SK-N-SH (cell line): ENCODE results near the gene ANKS1B.

ENCODE experiments used
- CTCF ChIP-seq: fragments of 200-600 bp; sonication (generic); IDR thresholded peaks from 2 replicates; pipeline ENCODE4 v1.6.1; 2017; ENCODE audit warnings: antibody characterized with exemption, mild to moderate bottlenecking, moderate library complexity
- ELF1 ChIP-seq: IDR thresholded peaks from 2 replicates; pipeline ENCODE4 v1.4.0; 2012
- EZH2phosphoT487 ChIP-seq: fragments of 200-600 bp; sonication (generic); IDR thresholded peaks from 2 replicates; pipeline ENCODE4 v1.6.1; 2017; ENCODE audit warnings: low read depth, mixed run types, mild to moderate bottlenecking, antibody characterized with exemption, moderate library complexity, borderline replicate concordance
- GABPA ChIP-seq: IDR thresholded peaks from 2 replicates; pipeline ENCODE4 v1.4.0; 2012; ENCODE audit warnings: low read depth, mild to moderate bottlenecking
- MAX ChIP-seq: IDR thresholded peaks from 2 replicates; pipeline ENCODE4 v1.4.0; 2012; ENCODE audit warnings: low read depth
- MXI1 ChIP-seq: IDR thresholded peaks from 2 replicates; pipeline ENCODE4 v1.6.1; 2012; ENCODE audit warnings: mild to moderate bottlenecking, low read depth, low read length, improper control_type of control experiment
- NRF1 ChIP-seq: IDR thresholded peaks from 2 replicates; pipeline ENCODE4 v1.6.1; 2012; ENCODE audit warnings: low read depth, mild to moderate bottlenecking, low read length
- POLR2AphosphoS5 ChIP-seq: IDR thresholded peaks from 2 replicates; pipeline ENCODE4 v1.6.1; 2012; ENCODE audit warnings: low read depth, low read length
- REST ChIP-seq: IDR thresholded peaks from 2 replicates; pipeline ENCODE4 v1.6.1; 2012; ENCODE audit warnings: mild to moderate bottlenecking, low read depth, low read length, moderate library complexity
- USF2 ChIP-seq: fragments of 150-350 bp; IDR thresholded peaks from 2 replicates; pipeline ENCODE4 v1.6.1; 2017; ENCODE audit warnings: antibody characterized with exemption, low read length, low read depth, borderline replicate concordance

GRCh38 chr12:99523853-99524252 is 460.9 kb downstream of the ANKS1B start:
- TF ChIP-seq CTCF (no peak), ELF1 (no peak), USF2 (no peak), GABPA (no peak), MXI1 (no peak), NRF1 (no peak), EZH2phosphoT487 (no peak), MAX (no peak), REST (no peak), POLR2AphosphoS5 (no peak)
